Measurements from ENCODE around the gene LRRC40.

Gene LRRC40

GRCh38 chr1:70140894-70141293 lies 64.5 kb downstream of the LRRC40 start:
- DNase-seq: no peak
- intact Hi-C loops (cut with DNase I): loop anchor here (10.0 kb wide), 1 partner anchor 1326 kb away; no protein-coding TSS in a partner anchor

DNA sequence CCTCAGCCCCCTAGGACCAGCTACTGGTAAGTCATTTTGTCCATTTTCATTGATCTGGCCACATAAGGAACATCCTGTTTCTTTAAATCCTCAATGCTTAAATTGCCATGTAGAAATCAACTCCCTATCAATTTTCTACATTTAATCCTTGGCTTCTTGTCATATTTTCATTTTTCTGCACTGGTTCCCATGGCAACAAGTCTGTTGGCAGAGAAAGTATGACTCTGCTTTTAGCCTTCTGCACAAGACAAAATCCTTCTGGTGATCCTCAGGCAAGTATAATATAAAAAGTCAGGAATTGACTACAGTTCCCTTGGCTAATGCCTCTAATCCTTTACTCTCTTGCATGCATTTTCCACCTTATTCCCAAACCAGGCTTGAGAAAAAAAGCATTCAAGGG lies 65.0 kb downstream of the LRRC40 start:
- DNase-seq: no peak
- intact Hi-C loops (cut with DNase I): loop anchor here (10.0 kb wide), 1 partner anchor 1326 kb away; no protein-coding TSS in a partner anchor

- no peak for DNase-seq
- intact Hi-C loops (cut with DNase I): loop anchor here (5.0 kb wide), 1 partner anchor 353 kb away; no protein-coding TSS in a partner anchor
Measured at GRCh38 chr1:70134148-70134547, 71.2 kb downstream of the LRRC40 start.

GRCh38 chr1:70117046-70117445 lies 88.3 kb downstream of the LRRC40 start:
- no peak for DNase-seq
- intact Hi-C loops (cut with DNase I): no loop called here

DNA sequence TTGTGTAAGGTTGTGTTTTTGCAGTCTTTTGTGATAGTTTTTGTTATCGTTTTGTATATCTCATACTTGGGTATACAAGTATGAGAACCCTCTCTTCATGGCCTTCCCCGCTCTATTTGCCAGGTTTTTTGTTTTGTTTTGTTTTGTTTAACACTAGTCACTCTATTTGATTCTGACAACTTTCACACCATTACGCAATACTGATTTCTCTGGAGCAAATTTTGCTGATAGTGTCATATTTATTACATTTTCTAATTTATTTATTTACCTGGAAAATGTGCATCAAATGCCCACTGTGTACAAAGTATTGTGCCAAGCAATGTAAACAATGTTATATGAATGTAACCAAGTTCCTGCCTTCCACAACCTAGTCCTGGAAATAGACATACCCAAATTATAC lies 90.1 kb downstream of the LRRC40 start:
- DNase-seq: no peak
- intact Hi-C loops (cut with DNase I): no loop called here

- no peak for DNase-seq
- intact Hi-C loops (cut with DNase I): no loop called here
Measured at GRCh38 chr1:70112838-70113237, 92.5 kb downstream of the LRRC40 start.

DNA sequence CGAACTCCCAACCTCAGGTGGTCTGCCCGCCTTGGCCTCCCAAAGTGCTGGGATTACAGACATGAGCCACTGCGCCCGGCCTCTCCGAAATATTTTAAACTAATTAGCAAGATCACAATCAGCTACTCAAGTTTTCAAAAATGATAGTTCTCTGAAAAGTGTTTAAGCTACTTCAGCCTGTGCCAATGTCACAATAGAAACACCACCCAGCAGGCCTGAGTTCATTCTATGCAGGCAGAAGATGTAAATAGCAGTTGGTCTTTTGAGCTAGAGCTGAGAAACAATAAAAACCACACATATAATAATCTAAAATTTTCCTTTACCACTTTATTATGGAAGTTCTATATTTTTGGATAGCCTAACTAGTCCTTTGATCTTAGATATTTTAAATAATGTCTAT lies 96.1 kb downstream of the LRRC40 start:
- no peak for DNase-seq
- intact Hi-C loops (cut with DNase I): no loop called here

DNA sequence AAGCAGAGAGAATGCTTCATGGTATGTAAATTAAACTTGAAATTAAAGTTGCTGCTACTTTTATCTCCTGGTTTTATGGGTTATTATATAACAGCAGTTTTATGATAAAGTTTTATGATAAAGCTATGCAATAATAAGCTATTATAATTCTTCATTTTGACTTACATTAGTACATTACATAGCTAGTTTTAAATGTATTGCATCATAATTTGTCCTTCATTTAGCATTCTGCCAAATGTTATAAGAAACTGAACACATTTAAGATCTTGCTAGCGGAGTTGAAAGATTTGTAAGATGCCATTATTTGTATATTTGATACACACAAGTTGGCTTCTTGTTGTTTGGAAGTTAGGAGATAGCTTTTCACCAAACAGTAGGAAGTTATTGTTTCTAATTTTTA lies 101.6 kb downstream of the LRRC40 start:
- intact Hi-C loops (cut with DNase I): no loop called here

DNA sequence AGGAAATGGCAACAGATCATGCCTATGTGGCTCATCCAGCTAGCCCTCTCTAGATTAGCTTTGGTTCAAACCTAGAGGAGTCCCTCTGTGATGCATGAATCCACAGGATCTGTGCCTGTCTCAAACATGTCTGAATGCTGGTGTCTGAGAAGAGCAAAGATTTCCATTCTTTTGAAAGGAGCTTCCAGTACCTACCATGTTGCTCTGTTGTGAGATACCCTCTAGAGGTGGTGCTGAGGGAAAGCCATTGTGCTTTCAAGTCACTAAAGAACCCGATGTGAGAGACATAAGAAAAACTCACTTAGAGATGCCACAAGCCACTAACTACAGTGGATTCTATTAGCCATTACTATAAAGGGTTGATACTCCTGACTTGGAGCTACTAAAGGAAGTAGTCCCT lies 103.6 kb downstream of the LRRC40 start:
- intact Hi-C loops (cut with DNase I): no loop called here
- DNase-seq: no peak

More for the DNA sequence above, 101.6 kb downstream of the LRRC40 start:
- no peak for DNase-seq

DNA sequence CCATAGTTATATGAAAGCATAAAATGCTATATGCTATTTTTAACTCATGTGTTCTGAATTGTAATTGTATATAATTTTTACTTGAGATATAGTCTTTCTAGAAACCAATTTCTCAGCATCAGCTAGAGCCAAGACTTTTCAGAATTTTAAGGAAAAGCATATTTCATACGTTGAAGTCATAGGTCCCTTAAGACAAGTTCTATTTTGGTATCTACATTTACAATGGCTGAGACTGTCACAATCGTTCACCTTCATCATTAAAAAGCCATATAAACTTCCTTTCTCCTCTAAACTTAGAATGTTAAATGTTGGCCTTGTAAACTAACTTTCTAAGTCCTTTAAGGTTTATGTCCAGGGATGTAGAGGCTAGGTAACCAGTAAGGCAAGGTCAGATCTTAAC lies 104.1 kb downstream of the LRRC40 start:
- intact Hi-C loops (cut with DNase I): no loop called here
- no peak for DNase-seq

Measured in posterior cingulate gyrus (tissue), 11 donors.